ENCODE results near the gene DMPK. TPM values are rescaled to one million over a fixed set of nuclear protein-coding genes. Genes with fewer than 3 reads are reported as not detected.

Gene DMPK
- 25.2 and 71.4 TPM in 2 replicates for total RNA-seq
- 46.0 and 60.7 TPM in 2 replicates for polyA plus RNA-seq

GRCh38 chr19:45782162-45782691 lies at the start of gene DMPK:
TSS of gene DMPK (minus strand) at chr19:45782490. CDS start at chr19:45782352, 138 bp downstream.
- WGBS (ENCODE audit: low lambda C conversion rate, missing lambda C conversion rate), result 53% methylated on average over 12 of the region's 18 CpGs
- H2AFZ ChIP-seq, result no peak within 1 kb of the TSS
- peak within 1 kb of the TSS; percentile 82 for H3K4me2 ChIP-seq

GRCh38 chr19:45828945-45829344 lies 46.7 kb upstream of the DMPK start:
- 96% methylated on average over 16 of the region's 16 CpGs for WGBS (ENCODE audit: low lambda C conversion rate, missing lambda C conversion rate)
- no peaks in the 10 kb centered on the region for H3K36me3 ChIP-seq (replicated peaks; ENCODE audit: insufficient read depth, low read depth)

More at GRCh38 chr19:45782162-45782691, at the start of gene DMPK:
- DNase-seq (ENCODE audit: low spot score), result no peak
- Histone ChIP-seq H3K9me2 (replicated peaks; ENCODE audit: insufficient read depth) (no peaks in the 10 kb centered on the region), H3K4me1 (ENCODE audit: insufficient read depth) (peaks cover 38% of the 10 kb centered on the region), H3K79me2 (no peaks in the 10 kb centered on the region), H4K20me1 (ENCODE audit: insufficient read depth, poor library complexity, severe bottlenecking) (peaks cover 6% of the 10 kb centered on the region), H3K4me3 (peak within 1 kb of the TSS; percentile 10), H3K36me3 (replicated peaks; ENCODE audit: insufficient read depth, low read depth) (no peaks in the 10 kb centered on the region), H3K27me3 (no peaks in the 10 kb centered on the region), H3K27ac (peak within 1 kb of the TSS; percentile 93), H3K9me3 (ENCODE audit: low read depth) (no peaks in the 10 kb centered on the region)
- no peak for TF ChIP-seq CTCF (IDR thresholded peaks at IDR 0.05; ENCODE audit: poor library complexity)
- TF ChIP-seq EZH2 (IDR thresholded peaks at IDR 0.05; ENCODE audit: borderline replicate concordance), result no peak
- no peak for TF ChIP-seq EZH2phosphoT487 (IDR thresholded peaks at IDR 0.05; ENCODE audit: low read depth, severe bottlenecking, unreplicated experiment)

GRCh38 chr19:45828523-45828922 lies 46.2 kb upstream of the DMPK start:
- Histone ChIP-seq H3K4me3 (no peak overlapping the region), H3K4me2 (no peak overlapping the region), H3K79me2 (no peaks in the 10 kb centered on the region), H3K9me2 (replicated peaks; ENCODE audit: insufficient read depth) (no peaks in the 10 kb centered on the region), H3K27ac (no peak overlapping the region), H3K27me3 (no peaks in the 10 kb centered on the region), H3K4me1 (ENCODE audit: insufficient read depth) (no peaks in the 10 kb centered on the region), H3K9me3 (ENCODE audit: low read depth) (no peaks in the 10 kb centered on the region), H4K20me1 (ENCODE audit: insufficient read depth, poor library complexity, severe bottlenecking) (no peaks in the 10 kb centered on the region), H2AFZ (no peak overlapping the region), H3K36me3 (replicated peaks; ENCODE audit: insufficient read depth, low read depth) (no peaks in the 10 kb centered on the region)
- no peak for DNase-seq (ENCODE audit: low spot score)
- TF ChIP-seq CTCF (IDR thresholded peaks at IDR 0.05; ENCODE audit: poor library complexity), result no peak
- no peak for TF ChIP-seq EZH2 (IDR thresholded peaks at IDR 0.05; ENCODE audit: borderline replicate concordance)
- TF ChIP-seq EZH2phosphoT487 (IDR thresholded peaks at IDR 0.05; ENCODE audit: low read depth, severe bottlenecking, unreplicated experiment), result no peak
- WGBS (ENCODE audit: low lambda C conversion rate, missing lambda C conversion rate), result 94% methylated on average over 9 of the region's 9 CpGs

More at GRCh38 chr19:45828945-45829344, 46.7 kb upstream of the DMPK start:
- Histone ChIP-seq H3K4me3 (no peak overlapping the region), H3K27ac (no peak overlapping the region), H3K9me2 (replicated peaks; ENCODE audit: insufficient read depth) (no peaks in the 10 kb centered on the region), H3K9me3 (ENCODE audit: low read depth) (no peaks in the 10 kb centered on the region), H4K20me1 (ENCODE audit: insufficient read depth, poor library complexity, severe bottlenecking) (no peaks in the 10 kb centered on the region), H2AFZ (no peak overlapping the region), H3K79me2 (no peaks in the 10 kb centered on the region), H3K4me1 (ENCODE audit: insufficient read depth) (no peaks in the 10 kb centered on the region), H3K27me3 (no peaks in the 10 kb centered on the region), H3K4me2 (no peak overlapping the region)
- no peak for DNase-seq (ENCODE audit: low spot score)
- TF ChIP-seq EZH2phosphoT487 (IDR thresholded peaks at IDR 0.05; ENCODE audit: low read depth, severe bottlenecking, unreplicated experiment), result no peak

- no peaks in the 10 kb centered on the region for H3K79me2 ChIP-seq
- no peak overlapping the region for H2AFZ ChIP-seq
- H3K27ac ChIP-seq, result no peak overlapping the region
- TF ChIP-seq CTCF (IDR thresholded peaks at IDR 0.05; ENCODE audit: poor library complexity) (no peak), EZH2 (IDR thresholded peaks at IDR 0.05; ENCODE audit: borderline replicate concordance) (no peak), EZH2phosphoT487 (IDR thresholded peaks at IDR 0.05; ENCODE audit: low read depth, severe bottlenecking, unreplicated experiment) (no peak)
- H3K4me2 ChIP-seq, result no peak overlapping the region
- no peaks in the 10 kb centered on the region for H3K4me1 ChIP-seq (ENCODE audit: insufficient read depth)
- H3K36me3 ChIP-seq (replicated peaks; ENCODE audit: insufficient read depth, low read depth), result no peaks in the 10 kb centered on the region
- no peaks in the 10 kb centered on the region for H3K9me2 ChIP-seq (replicated peaks; ENCODE audit: insufficient read depth)
- H3K27me3 ChIP-seq, result no peaks in the 10 kb centered on the region
- no peaks in the 10 kb centered on the region for H3K9me3 ChIP-seq (ENCODE audit: low read depth)
- no peaks in the 10 kb centered on the region for H4K20me1 ChIP-seq (ENCODE audit: insufficient read depth, poor library complexity, severe bottlenecking)
- no peak overlapping the region for H3K4me3 ChIP-seq
- DNase-seq (ENCODE audit: low spot score), result no peak
- WGBS (ENCODE audit: low lambda C conversion rate, missing lambda C conversion rate), result 94% methylated on average over 16 of the region's 16 CpGs
Observed at GRCh38 chr19:45827459-45828093, 45.3 kb upstream of the DMPK start.
